Fibroblast of lung (primary cell): Measurements from ENCODE around the gene THOP1. TPM values are rescaled to one million over a fixed set of nuclear protein-coding genes. Genes with fewer than 3 reads are reported as not detected.

Experiments
- DNase-seq, 2 donors: peaks; one replicate each; pipeline versions ENCODE4 v3.0.0 to v3.0.0-alpha.2; 2010; ENCODE audit warnings: low read depth in 2 of 2
- H2AFZ ChIP-seq: 2 replicates; pipeline ENCODE4 v1.5.1; 2012; ENCODE audit warnings: low read length, control low read depth, inconsistent platforms
- H3K27ac ChIP-seq: 2 replicates; pipeline ENCODE4 v1.5.1; 2011; ENCODE audit warnings: low read length, control low read depth; ENCODE audit not compliant: insufficient read depth
- H3K27me3 ChIP-seq: 2 replicates; pipeline ENCODE4 v1.5.1; 2011; ENCODE audit warnings: mild to moderate bottlenecking, low read length; ENCODE audit not compliant: control insufficient read depth, insufficient read depth
- H3K36me3 ChIP-seq: 2 replicates; pipeline ENCODE4 v1.5.1; 2011; ENCODE audit warnings: low read length; ENCODE audit not compliant: control insufficient read depth, insufficient read depth
- H3K4me1 ChIP-seq: 2 replicates; pipeline ENCODE4 v1.5.1; 2011; ENCODE audit warnings: low read length; ENCODE audit not compliant: control insufficient read depth, insufficient read depth; ENCODE audit errors: extremely low read depth
- H3K4me2 ChIP-seq: 2 replicates; pipeline ENCODE4 v1.5.1; 2011; ENCODE audit warnings: low read length, control low read depth; ENCODE audit not compliant: insufficient read depth; ENCODE audit errors: extremely low read depth
- H3K4me3 ChIP-seq, 4 experiments: fragments of 200-600 bp in 1 of 4; sonication (generic) in 1 of 4; replicated peaks in 1 of 4; 2 replicates each; pipeline ENCODE4 v1.5.1; 2011 to 2016; ENCODE audit warnings: low read length in 4 of 4, low read depth in 3 of 4, mild to moderate bottlenecking in 3 of 4, control low read depth in 2 of 4, inconsistent platforms in 1 of 4, mixed read lengths in 1 of 4; ENCODE audit not compliant: insufficient read depth in 1 of 4; ENCODE audit errors: control extremely low read depth in 1 of 4
- H3K79me2 ChIP-seq: 2 replicates; pipeline ENCODE4 v1.5.1; 2012; ENCODE audit warnings: mild to moderate bottlenecking, low read length, inconsistent platforms; ENCODE audit not compliant: control insufficient read depth, insufficient read depth
- H3K9ac ChIP-seq: 2 replicates; pipeline ENCODE4 v1.5.1; 2011; ENCODE audit warnings: mild to moderate bottlenecking, low read length, control low read depth; ENCODE audit not compliant: insufficient read depth
- H3K9me3 ChIP-seq: 2 replicates; pipeline ENCODE4 v1.5.1; 2012; ENCODE audit warnings: low read depth, low read length; ENCODE audit not compliant: control insufficient read depth, insufficient read depth
- H4K20me1 ChIP-seq: 2 replicates; pipeline ENCODE4 v1.5.1; 2011; ENCODE audit warnings: low read length; ENCODE audit not compliant: control insufficient read depth, insufficient read depth; ENCODE audit errors: extremely low read depth
- EZH2 ChIP-seq: IDR thresholded peaks from 2 replicates; pipeline ENCODE4 v1.5.1; 2012; ENCODE audit warnings: low read length, control low read depth, mild to moderate bottlenecking; ENCODE audit errors: missing control alignments
- polyA plus RNA-seq, 2 donors: library from polyadenylated mRNA; depleted of rRNA in 1 of 2; stranded (reverse) in 1 of 2; unstranded in 1 of 2; fragments of >200 nt; gene quantifications; 2 replicates each; pipeline ENCODE4 v1.2.1, GENCODE V29; 2011 to 2012; ENCODE audit warnings: missing spikeins in 1 of 2
- total RNA-seq: library from RNA; depleted of rRNA; stranded (reverse); fragments of >200 nt; gene quantifications from 2 replicates; pipeline ENCODE4 v1.2.1, GENCODE V29; 2014
- TF ChIP-seq, protein P1 (sequence below), 2 donors: IDR thresholded peaks in 1 of 2; conservative IDR thresholded peaks in 1 of 2; 1 replicate in 1 of 2; 2 replicates in 1 of 2; pipeline ENCODE4 v1.5.1; 2011 to 2012; ENCODE audit warnings: low read length in 2 of 2, control low read depth in 1 of 2, inconsistent platforms in 1 of 2, low read depth in 1 of 2, mild to moderate bottlenecking in 1 of 2

THOP1 gene
- total and polyA plus RNA-seq, 2 donors (not counting 1 experiment from before 2014, with no cell fraction given), result 23.6 to 49.5 TPM

DNA sequence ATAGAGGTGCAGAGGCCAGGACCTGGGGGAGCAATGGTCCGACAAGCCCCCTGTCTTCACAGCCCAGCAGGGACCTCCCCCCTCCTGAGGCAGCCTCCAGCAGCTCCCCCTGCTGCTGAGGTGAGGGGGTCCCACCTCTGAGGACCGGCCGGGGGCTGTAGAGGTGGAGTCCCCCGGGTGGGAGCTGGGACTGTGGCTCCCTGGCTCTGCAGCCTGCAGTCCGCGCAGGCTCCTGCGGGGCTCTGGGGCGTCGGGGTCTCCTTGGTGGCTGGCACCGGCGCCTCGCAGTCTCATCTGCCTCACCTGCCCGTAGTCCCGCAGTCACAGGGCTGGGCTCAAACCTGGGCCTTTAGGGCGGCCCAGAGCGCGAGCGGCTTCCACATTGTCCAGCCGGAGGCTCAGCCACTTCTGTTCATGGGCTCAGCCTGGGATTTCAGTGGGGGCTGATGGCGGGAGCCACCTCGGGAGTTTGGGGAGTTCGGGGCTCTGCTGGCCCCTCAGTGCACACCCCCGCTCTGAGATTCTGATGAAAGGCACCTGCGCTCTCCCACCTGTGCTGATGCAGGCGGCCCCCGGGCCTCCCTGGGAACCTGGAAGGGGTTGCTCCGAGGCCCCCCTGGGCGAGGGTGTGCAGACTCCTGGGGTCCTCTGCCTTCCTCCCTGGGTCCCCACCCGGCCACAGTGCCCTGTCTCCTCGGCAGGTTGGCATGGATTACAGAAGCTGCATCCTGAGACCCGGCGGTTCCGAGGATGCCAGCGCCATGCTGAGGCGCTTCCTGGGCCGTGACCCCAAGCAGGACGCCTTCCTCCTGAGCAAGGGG lies 27.3 kb downstream of the THOP1 start:
- no peak overlapping the region for H3K4me3 ChIP-seq
- no peak overlapping the region for H2AFZ ChIP-seq
- H3K9ac ChIP-seq, result no peak overlapping the region
- no peak overlapping the region for H3K4me2 ChIP-seq
- no peaks in the 10 kb centered on the region for H3K79me2 ChIP-seq
- H4K20me1 ChIP-seq, result no peaks in the 10 kb centered on the region
- H3K9me3 ChIP-seq, result no peaks in the 10 kb centered on the region
- H3K27ac ChIP-seq, result no peak overlapping the region
- peaks cover 4% of the 10 kb centered on the region for H3K36me3 ChIP-seq
- TF ChIP-seq, protein P1, sequence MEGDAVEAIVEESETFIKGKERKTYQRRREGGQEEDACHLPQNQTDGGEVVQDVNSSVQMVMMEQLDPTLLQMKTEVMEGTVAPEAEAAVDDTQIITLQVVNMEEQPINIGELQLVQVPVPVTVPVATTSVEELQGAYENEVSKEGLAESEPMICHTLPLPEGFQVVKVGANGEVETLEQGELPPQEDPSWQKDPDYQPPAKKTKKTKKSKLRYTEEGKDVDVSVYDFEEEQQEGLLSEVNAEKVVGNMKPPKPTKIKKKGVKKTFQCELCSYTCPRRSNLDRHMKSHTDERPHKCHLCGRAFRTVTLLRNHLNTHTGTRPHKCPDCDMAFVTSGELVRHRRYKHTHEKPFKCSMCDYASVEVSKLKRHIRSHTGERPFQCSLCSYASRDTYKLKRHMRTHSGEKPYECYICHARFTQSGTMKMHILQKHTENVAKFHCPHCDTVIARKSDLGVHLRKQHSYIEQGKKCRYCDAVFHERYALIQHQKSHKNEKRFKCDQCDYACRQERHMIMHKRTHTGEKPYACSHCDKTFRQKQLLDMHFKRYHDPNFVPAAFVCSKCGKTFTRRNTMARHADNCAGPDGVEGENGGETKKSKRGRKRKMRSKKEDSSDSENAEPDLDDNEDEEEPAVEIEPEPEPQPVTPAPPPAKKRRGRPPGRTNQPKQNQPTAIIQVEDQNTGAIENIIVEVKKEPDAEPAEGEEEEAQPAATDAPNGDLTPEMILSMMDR (conservative IDR thresholded peaks at IDR 0.05 in 1 of 2, IDR thresholded peaks at IDR 0.05 in 1 of 2; ENCODE audit: low read depth in 1 of 2, low read length in 2 of 2), result no peak
- no peak for TF ChIP-seq EZH2
- H3K4me1 ChIP-seq, result no peaks in the 10 kb centered on the region
- no peak for DNase-seq
- no peaks in the 10 kb centered on the region for H3K27me3 ChIP-seq

- Histone ChIP-seq H2AFZ (no peak overlapping the region), H3K4me1 (no peaks in the 10 kb centered on the region), H3K27ac (no peak overlapping the region), H3K9me3 (no peaks in the 10 kb centered on the region), H3K36me3 (peaks cover under 1% of the 10 kb centered on the region), H4K20me1 (no peaks in the 10 kb centered on the region), H3K4me3 (no peak overlapping the region), H3K4me2 (no peak overlapping the region), H3K79me2 (no peaks in the 10 kb centered on the region), H3K9ac (no peak overlapping the region), H3K27me3 (no peaks in the 10 kb centered on the region)
- TF ChIP-seq, protein P1 (conservative IDR thresholded peaks at IDR 0.05 in 1 of 2, IDR thresholded peaks at IDR 0.05 in 1 of 2; ENCODE audit: low read depth in 1 of 2, low read length in 2 of 2), result no peak
- no peak for TF ChIP-seq EZH2
- DNase-seq, result no peak
Observed at GRCh38 chr19:2813235-2814160, 28.2 kb downstream of the THOP1 start.

GRCh38 chr19:2814426-2814825 lies 29.1 kb downstream of the THOP1 start:
- H3K79me2 ChIP-seq, result no peaks in the 10 kb centered on the region
- H4K20me1 ChIP-seq, result no peaks in the 10 kb centered on the region
- H3K4me3 ChIP-seq, result no peak overlapping the region
- no peaks in the 10 kb centered on the region for H3K36me3 ChIP-seq
- H3K27ac ChIP-seq, result no peak overlapping the region
- no peaks in the 10 kb centered on the region for H3K9me3 ChIP-seq
- TF ChIP-seq EZH2, result no peak
- TF ChIP-seq, protein P1 (conservative IDR thresholded peaks at IDR 0.05 in 1 of 2, IDR thresholded peaks at IDR 0.05 in 1 of 2; ENCODE audit: low read depth in 1 of 2, low read length in 2 of 2), result no peak
- H3K4me1 ChIP-seq, result no peaks in the 10 kb centered on the region
- H3K9ac ChIP-seq, result no peak overlapping the region
- DNase-seq, result no peak
- no peaks in the 10 kb centered on the region for H3K27me3 ChIP-seq
- H2AFZ ChIP-seq, result no peak overlapping the region
- H3K4me2 ChIP-seq, result no peak overlapping the region
